GM21529 (cell line): ENCODE measurements around the gene FOXO1.
"Not testable (repeated sequence)": the region's sequence is repeated elsewhere in the genome, so short reads cannot be mapped to it uniquely, and the experiment has no call there.

ENCODE experiments used
- ATAC-seq: cut with Tn5 transposase; IDR thresholded peaks from one replicate; pipeline ENCODE4 v1.9.1; 2021; ENCODE audit not compliant: unreplicated experiment

FOXO1 gene

GRCh38 chr13:40666045-40666932 is at the start of gene FOXO1:
FOXO1 (minus strand) TSS chr13:40666641; CDS start chr13:40666212, 429 bp downstream.
- peak; percentile 50 for ATAC-seq

- ATAC-seq: not testable (repeated sequence)
Observed at GRCh38 chr13:40714433-40714832, 48.0 kb upstream of the FOXO1 start.

DNA sequence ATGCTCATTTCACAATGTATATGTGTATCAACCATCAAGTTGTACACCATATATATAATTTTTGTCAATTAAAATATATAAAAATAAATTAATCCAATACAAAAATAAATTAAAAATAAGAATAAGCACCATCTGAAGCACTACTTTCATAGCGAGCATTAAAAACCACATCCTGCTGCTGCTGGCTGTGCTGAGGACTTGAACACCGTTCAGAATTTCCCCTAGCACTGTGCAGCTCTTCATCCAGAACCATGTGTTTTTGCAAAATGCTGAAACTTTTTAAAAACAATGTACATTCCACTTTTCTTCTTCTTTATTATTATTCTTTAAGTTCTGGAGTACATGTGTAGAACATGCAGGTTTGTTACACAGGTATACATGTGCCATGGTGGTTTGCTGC is 40.0 kb upstream of the FOXO1 start:
- no peak for ATAC-seq

- peak; percentile 77 for ATAC-seq
Observed at GRCh38 chr13:40697711-40698110, 31.3 kb upstream of the FOXO1 start.

GRCh38 chr13:40694426-40694825 is 28.0 kb upstream of the FOXO1 start:
- ATAC-seq: no peak

DNA sequence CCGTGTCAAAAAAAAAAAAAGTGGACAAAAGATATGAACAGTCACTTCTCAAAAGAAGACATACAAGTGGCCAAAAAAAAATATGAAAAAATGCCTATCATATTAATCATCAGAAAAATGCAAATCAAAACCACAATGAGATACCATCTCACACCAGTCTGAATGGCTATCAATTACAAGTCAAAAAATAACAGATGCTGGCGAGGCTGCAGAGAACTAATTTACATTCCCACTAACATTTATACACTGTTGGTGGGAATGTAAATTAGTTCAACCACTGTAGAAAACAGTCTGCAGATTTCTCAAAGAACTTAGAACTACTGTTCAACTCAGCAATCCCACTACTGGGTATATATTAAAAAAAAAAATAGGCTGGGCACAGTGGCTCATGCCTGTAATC is 26.5 kb upstream of the FOXO1 start:
- ATAC-seq: peak; percentile 57

GRCh38 chr13:40688781-40689180 is 22.3 kb upstream of the FOXO1 start:
- ATAC-seq: no peak

DNA sequence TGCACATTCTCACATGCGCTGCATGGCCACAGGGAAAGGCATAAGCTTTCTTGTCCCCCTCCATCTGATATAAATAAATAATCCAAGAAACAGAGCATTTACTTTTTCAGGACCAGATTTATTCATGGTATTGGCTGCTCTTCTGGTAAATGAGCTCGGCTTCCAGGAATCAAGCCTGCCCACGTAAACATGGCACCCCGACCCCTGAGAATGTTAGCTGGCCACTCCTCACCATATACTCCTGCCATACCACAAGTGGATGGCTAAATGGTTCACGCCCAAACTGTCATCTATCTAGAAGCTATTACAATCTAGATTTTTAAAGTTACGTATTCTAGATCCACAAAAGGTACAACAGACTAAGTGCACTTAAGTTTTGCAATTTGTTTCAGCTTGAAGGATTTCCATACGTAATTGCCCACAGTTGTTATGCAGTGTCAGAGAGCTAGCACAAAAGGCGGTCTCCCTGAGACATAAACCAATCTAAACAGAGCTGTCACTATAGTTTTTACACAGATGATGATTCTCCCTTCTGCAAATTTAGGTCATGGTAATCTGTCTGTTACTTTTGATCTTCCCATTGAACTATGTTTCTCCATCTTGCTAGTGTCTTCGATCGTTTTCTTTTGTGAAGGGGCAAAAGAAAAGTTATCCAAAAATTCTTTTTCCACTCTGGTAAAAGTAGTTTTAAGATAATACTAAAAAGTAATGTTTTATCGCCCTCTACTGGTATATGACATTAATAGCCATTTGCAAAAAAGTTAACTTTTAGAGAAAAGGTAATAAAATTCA is 16.2 kb upstream of the FOXO1 start:
- ATAC-seq: no peak

DNA sequence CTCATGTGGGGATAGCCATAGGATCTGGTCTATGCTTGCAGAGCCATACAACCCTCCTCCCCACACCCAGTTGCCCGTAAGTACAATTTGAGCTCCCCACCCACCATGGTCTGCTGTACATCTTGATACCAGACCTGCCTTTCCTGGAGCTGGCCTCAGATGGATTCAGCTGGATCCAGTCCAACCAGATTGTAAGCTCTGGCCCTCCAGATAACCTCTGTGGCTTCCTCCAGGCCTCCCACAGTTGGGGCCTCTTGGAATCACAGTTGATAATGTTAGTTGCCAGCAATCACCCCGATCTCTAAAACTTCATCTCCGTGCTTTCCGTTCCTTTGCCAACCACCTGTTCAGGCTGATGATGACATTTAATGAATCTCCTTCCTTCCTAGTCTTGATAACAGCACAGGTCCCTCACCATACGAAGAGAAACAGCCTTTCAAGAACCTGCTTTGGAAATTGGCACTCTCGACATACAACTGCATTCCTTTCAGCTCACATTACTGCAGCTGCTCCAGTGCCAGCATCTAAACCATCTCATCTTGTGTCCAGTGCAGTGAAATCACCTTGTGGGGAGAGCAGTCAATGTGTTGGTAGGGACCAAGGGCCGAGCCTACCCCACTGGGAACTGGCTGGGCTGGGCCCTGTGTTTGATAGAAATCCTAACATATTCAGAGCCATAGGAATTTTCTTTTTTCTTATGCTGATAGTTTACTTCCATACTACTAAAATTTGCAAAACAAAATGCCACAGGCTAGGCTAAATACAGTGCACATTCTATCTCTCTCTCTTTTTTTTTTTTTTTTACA is 15.1 kb upstream of the FOXO1 start:
- no peak for ATAC-seq

- no peak for ATAC-seq
Observed at GRCh38 chr13:40680659-40681323, 14.3 kb upstream of the FOXO1 start.

- no peak for ATAC-seq
Observed at GRCh38 chr13:40679480-40679985, 13.1 kb upstream of the FOXO1 start.

DNA sequence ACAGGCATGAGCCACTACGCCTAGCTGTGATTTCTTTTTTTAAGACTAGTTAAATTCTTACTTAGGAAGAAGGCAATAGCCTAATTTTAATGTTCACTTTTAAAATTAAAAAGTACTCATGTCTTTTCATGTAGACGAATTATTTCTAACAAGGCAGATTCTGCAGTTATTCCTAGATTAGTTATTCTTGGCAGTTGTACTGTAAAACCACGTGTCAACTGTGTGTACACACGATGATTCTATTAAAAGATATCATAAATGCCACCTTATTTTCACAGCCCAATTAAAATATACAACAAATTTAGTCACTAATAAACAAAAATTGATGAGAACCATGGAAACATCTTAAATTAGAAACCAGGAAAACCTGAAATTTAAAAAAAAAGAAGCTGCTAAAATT is 10.6 kb upstream of the FOXO1 start:
- ATAC-seq: no peak

DNA sequence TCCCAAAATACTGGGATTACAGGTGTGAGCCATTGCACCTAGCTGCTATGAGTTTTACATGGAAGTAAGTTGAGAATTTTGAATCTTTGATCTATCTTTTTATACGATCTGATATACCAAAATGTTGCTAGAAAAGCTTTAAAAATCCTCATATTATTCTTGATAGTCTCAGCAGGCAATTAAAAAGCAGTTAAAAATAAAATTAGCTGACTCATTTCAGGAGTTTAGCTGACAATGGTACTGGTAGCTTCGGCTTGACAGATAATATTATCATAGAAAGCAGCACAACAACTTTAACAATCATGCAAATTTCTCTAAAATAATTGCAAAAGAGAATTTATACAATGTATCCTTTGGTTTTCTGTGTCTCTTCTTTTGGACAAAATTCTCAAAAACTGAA is 9.6 kb upstream of the FOXO1 start:
- no peak for ATAC-seq

GRCh38 chr13:40673414-40673813 is 7.0 kb upstream of the FOXO1 start:
- no peak for ATAC-seq

- ATAC-seq: no peak
Observed at GRCh38 chr13:40672765-40673397, 6.4 kb upstream of the FOXO1 start.

- no peak for ATAC-seq
Observed at GRCh38 chr13:40671956-40672764, 5.7 kb upstream of the FOXO1 start.

DNA sequence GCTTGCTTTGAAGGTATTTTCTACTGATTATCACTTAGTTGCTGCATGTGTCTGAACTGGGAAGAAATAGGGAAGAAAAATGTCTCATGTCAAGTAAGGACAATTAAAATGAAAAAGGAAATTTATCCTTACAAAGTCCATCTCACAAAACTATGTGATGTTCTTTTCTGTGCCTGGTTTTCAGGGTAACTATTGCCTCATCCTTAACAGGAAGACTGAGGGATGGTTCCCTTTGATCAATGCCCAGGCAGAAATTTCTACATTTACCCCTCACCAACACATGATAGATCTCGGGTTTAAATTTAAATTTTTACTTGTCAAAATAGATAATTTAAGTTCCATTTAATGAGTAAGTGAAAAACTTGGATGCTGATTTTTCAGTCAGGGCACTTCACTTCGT is 3.9 kb upstream of the FOXO1 start:
- no peak for ATAC-seq

DNA sequence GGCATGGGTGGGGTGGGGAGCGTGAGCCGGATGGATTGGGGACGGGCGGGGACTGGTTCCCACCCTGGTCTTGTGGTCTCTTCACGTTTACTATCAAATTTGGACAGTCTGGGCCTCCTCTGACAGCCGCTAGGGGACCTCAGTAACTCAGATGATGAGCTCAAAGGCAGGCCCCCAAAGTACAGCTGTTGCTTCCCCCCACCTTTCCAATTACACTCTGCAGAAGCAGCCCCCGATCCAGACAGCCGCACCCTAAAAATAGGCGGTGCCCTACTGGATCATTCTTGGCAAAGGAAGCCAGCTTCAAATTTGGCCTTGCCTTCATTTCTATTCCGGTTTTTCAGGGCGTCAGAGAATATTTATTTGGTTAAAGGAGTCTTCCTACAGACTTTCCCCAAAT is 1.9 kb upstream of the FOXO1 start:
- no peak for ATAC-seq

- ATAC-seq: no peak
Observed at GRCh38 chr13:40667622-40667978, 1.2 kb upstream of the FOXO1 start.
